Mesothelial cell of epicardium (in vitro differentiated cells): ENCODE measurements around the gene SIK2. TPM values are rescaled to one million over a fixed set of nuclear protein-coding genes. Genes with fewer than 3 reads are reported as not detected.

ENCODE experiments used
- DNase-seq, 2 experiments: peaks; one replicate each; pipeline ENCODE4 v3.0.0; 2021; ENCODE audit warnings: low spot score in 2 of 2; ENCODE audit not compliant: unreplicated experiment in 2 of 2
- H3K27ac Mint-ChIP-seq: 2 replicates; pipeline ENCODE4 v1.8.0; 2021; ENCODE audit warnings: mixed read lengths
- H3K27me3 Mint-ChIP-seq: 2 replicates; pipeline ENCODE4 v1.8.0; 2021; ENCODE audit warnings: low read depth, mixed read lengths
- H3K36me3 Mint-ChIP-seq: 2 replicates; pipeline ENCODE4 v1.8.0; 2021; ENCODE audit warnings: mixed read lengths
- H3K4me1 Mint-ChIP-seq: 2 replicates; pipeline ENCODE4 v1.8.0; 2021; ENCODE audit warnings: mixed read lengths
- H3K4me3 Mint-ChIP-seq: 2 replicates; pipeline ENCODE4 v1.8.0; 2021; ENCODE audit warnings: mild to moderate bottlenecking, moderate library complexity, mixed read lengths
- H3K9me3 Mint-ChIP-seq: 2 replicates; pipeline ENCODE4 v1.8.0; 2021; ENCODE audit warnings: mixed read lengths
- total RNA-seq: library from RNA; stranded (reverse); gene quantifications from 3 replicates; pipeline ENCODE4 v1.2.1, GENCODE V29; 2021
- TF ChIP-seq, protein P1 (sequence below): fragments of 200-600 bp; sonication (generic); IDR thresholded peaks from one replicate; pipeline ENCODE4 v1.5.0; 2021; ENCODE audit warnings: antibody characterized with exemption; ENCODE audit not compliant: unreplicated experiment

The SIK2 gene
- 17.1 to 18.7 TPM (median 17.1 TPM) in 3 replicates for total RNA-seq

DNA sequence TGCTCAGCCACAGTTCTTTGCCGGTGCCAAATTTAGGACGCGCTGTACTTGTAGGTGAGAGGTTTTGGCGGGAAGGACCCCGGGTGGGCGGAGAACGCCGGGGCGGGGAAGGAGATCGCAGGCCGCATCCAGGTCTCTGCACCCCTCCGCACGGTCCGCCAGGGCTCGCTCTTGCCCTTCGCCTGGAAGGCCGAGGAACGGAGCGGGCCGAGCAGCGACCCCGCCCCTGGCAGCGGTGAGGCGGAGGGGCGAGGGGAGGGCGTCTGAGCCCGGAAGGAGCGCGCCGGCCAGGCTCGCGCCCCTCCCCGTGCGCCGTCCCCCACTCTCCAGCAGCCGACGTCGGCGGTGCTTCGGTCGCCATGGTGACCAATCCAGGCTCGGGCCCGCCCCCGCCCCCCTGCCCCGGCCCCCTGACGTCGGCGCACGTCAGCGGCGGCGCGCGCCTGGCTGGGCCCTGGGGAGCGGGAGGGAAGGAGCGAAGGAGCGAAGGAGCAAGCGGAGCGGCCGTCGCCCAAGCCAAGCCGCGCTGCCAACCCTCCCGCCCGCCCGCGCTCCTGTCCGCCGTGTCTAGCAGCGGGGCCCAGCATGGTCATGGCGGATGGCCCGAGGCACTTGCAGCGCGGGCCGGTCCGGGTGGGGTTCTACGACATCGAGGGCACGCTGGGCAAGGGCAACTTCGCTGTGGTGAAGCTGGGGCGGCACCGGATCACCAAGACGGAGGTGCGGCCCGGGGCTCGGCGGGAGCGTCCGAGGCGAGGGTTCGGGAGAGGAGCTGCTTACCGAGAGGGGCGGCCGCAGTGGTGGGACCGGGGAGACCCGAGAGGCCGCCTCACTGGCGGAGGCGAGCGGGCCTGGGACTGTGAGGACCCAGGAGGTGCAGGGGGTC lies at the start of gene SIK2:
TSS of gene SIK2 (plus strand) at position 471 of the 886 bp plus-strand sequence. CDS start at position 586, 115 bp downstream.
- TF ChIP-seq, protein P1, sequence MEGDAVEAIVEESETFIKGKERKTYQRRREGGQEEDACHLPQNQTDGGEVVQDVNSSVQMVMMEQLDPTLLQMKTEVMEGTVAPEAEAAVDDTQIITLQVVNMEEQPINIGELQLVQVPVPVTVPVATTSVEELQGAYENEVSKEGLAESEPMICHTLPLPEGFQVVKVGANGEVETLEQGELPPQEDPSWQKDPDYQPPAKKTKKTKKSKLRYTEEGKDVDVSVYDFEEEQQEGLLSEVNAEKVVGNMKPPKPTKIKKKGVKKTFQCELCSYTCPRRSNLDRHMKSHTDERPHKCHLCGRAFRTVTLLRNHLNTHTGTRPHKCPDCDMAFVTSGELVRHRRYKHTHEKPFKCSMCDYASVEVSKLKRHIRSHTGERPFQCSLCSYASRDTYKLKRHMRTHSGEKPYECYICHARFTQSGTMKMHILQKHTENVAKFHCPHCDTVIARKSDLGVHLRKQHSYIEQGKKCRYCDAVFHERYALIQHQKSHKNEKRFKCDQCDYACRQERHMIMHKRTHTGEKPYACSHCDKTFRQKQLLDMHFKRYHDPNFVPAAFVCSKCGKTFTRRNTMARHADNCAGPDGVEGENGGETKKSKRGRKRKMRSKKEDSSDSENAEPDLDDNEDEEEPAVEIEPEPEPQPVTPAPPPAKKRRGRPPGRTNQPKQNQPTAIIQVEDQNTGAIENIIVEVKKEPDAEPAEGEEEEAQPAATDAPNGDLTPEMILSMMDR, result peak; percentile 60
- Mint-ChIP-seq H3K4me3 (peak within 1 kb of the TSS; percentile 86), H3K4me1 (peaks cover 34% of the 10 kb centered on the region), H3K27ac (peak within 1 kb of the TSS; percentile 93), H3K27me3 (no peaks in the 10 kb centered on the region), H3K9me3 (no peaks in the 10 kb centered on the region), H3K36me3 (no peaks in the 10 kb centered on the region)
- DNase-seq, result peak; percentile 94 to 95

DNA sequence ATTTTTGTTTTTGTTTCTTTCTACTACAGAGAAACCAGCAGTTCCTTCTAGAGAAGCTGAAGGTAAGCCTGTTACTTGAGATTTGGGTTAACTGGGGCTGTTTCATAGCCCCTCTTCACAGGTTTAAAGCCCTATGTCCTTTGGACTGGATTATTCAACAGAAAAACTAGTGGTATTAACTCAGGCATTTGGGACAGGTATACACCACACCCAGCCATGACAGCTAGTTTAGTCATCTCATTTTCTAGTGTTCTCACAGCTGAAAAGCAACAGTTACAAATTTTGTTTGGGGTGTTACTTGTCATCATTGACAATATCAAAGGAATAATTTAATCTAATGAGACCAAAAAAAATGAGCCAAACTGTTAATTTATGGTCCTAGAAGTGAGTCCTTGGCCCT lies 47.7 kb upstream of the SIK2 start:
- peaks cover 9% of the 10 kb centered on the region for H3K27me3 Mint-ChIP-seq
- TF ChIP-seq, protein P1, result no peak
- H3K27ac Mint-ChIP-seq, result no peak overlapping the region
- peaks cover 9% of the 10 kb centered on the region for H3K4me1 Mint-ChIP-seq
- no peak overlapping the region for H3K4me3 Mint-ChIP-seq
- no peak for DNase-seq
- H3K9me3 Mint-ChIP-seq, result peaks cover 4% of the 10 kb centered on the region
- H3K36me3 Mint-ChIP-seq, result peaks cover 20% of the 10 kb centered on the region

DNA sequence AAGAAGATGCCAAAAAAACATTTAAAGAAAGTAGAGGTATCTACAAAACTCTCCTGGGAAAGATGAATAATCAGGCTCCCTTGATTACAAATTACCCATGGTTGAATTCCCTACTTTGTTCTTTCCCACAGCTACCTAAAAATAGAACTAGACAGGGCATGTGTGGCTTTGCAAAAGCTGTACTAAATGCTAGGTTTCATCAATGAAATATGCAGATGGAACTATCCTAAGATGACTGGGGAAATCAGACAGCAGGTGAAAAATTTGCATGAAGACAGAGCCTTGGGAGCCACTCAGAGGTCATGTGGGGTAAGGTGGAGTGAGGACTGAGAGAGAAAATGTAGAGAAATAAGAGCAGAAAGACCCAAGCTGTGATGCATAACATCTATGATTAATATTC lies 47.0 kb upstream of the SIK2 start:
- peaks cover 26% of the 10 kb centered on the region for H3K36me3 Mint-ChIP-seq
- H3K27me3 Mint-ChIP-seq, result peaks cover 9% of the 10 kb centered on the region
- TF ChIP-seq, protein P1, result no peak
- no peak for DNase-seq
- H3K9me3 Mint-ChIP-seq, result peaks cover 4% of the 10 kb centered on the region
- H3K4me3 Mint-ChIP-seq, result no peak overlapping the region
- peaks cover 6% of the 10 kb centered on the region for H3K4me1 Mint-ChIP-seq
- no peak overlapping the region for H3K27ac Mint-ChIP-seq

GRCh38 chr11:111557425-111558111 lies 44.7 kb upstream of the SIK2 start:
- peaks cover 28% of the 10 kb centered on the region for H3K36me3 Mint-ChIP-seq
- H3K4me1 Mint-ChIP-seq, result peaks cover 6% of the 10 kb centered on the region
- DNase-seq, result no peak
- H3K27ac Mint-ChIP-seq, result peak overlapping the region; percentile 86
- TF ChIP-seq, protein P1, result no peak
- H3K9me3 Mint-ChIP-seq, result peaks cover 4% of the 10 kb centered on the region
- H3K4me3 Mint-ChIP-seq, result no peak overlapping the region
- peaks cover 5% of the 10 kb centered on the region for H3K27me3 Mint-ChIP-seq

DNA sequence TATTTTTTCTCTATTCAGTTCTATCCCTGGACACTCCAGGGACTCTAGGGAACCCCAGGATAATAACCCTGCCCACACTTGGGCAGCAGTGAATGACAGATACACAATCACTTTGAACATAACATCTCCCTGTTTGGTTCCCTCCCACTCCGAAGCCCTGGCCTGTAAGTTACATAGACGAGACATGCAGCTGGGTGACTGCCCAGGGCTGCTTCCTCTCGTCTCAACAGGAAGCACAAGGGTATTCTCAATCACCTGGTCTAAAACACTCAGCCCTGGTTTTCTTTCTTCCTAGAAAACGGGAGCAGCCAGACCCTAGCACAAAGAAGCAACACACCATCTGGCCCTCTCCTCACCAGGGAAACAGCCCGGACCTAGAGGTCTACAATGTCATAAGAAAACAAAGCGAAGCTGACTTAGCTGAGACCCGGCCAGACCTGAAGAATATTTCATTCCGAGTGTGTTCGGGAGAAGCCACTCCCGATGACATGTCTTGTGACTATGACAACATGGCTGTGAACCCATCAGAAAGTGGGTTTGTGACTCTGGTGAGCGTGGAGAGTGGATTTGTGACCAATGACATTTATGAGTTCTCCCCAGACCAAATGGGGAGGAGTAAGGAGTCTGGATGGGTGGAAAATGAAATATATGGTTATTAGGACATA lies 42.3 kb upstream of the SIK2 start:
- H3K27ac Mint-ChIP-seq, result no peak overlapping the region
- TF ChIP-seq, protein P1, result no peak
- H3K4me3 Mint-ChIP-seq, result no peak overlapping the region
- H3K9me3 Mint-ChIP-seq, result peaks cover 4% of the 10 kb centered on the region
- H3K4me1 Mint-ChIP-seq, result peaks cover 5% of the 10 kb centered on the region
- H3K27me3 Mint-ChIP-seq, result no peaks in the 10 kb centered on the region
- no peak for DNase-seq
- peaks cover 26% of the 10 kb centered on the region for H3K36me3 Mint-ChIP-seq
